HEK293T (cell line): Measurements from ENCODE around the gene FHL1.

ENCODE experiments used
- BHLHE40 ChIP-seq: fragments of 450-650 bp; IDR thresholded peaks from 2 replicates; pipeline ENCODE4 v1.6.1; 2016; ENCODE audit warnings: mild to moderate bottlenecking, moderate library complexity, borderline replicate concordance
- CTBP1 ChIP-seq: fragments of 450-650 bp; IDR thresholded peaks from 2 replicates; pipeline ENCODE4 v1.6.1; 2016; ENCODE audit warnings: borderline replicate concordance
- ELF4 ChIP-seq: fragments of 450-650 bp; IDR thresholded peaks from 2 replicates; pipeline ENCODE4 v1.6.1; 2017; ENCODE audit warnings: antibody characterized with exemption
- FOXA1 ChIP-seq: fragments of 450-650 bp; IDR thresholded peaks from 2 replicates; pipeline ENCODE4 v1.6.1; 2016; ENCODE audit warnings: mild to moderate bottlenecking
- FOXK2 ChIP-seq: fragments of 450-650 bp; IDR thresholded peaks from 2 replicates; pipeline ENCODE4 v1.6.1; 2016; ENCODE audit warnings: mild to moderate bottlenecking
- FOXM1 ChIP-seq: fragments of 450-650 bp; IDR thresholded peaks from 2 replicates; pipeline ENCODE4 v1.6.1; 2017; ENCODE audit warnings: mild to moderate bottlenecking, borderline replicate concordance
- L3MBTL2 ChIP-seq: fragments of 450-650 bp; conservative IDR thresholded peaks from 2 replicates; pipeline ENCODE4 v1.6.1; 2016; ENCODE audit warnings: mild to moderate bottlenecking
- LEF1 ChIP-seq: fragments of 450-650 bp; IDR thresholded peaks from 2 replicates; pipeline ENCODE4 v1.6.1; 2017; ENCODE audit warnings: mild to moderate bottlenecking, borderline replicate concordance
- NFRKB ChIP-seq: fragments of 450-650 bp; IDR thresholded peaks from 2 replicates; pipeline ENCODE4 v1.6.1; 2016; ENCODE audit warnings: mild to moderate bottlenecking, moderate library complexity
- SP1 ChIP-seq: fragments of 450-650 bp; IDR thresholded peaks from 2 replicates; pipeline ENCODE4 v1.6.1; 2017
- SUZ12 ChIP-seq: fragments of 450-650 bp; IDR thresholded peaks from 2 replicates; pipeline ENCODE4 v1.6.1; 2016; ENCODE audit warnings: mild to moderate bottlenecking
- TARDBP ChIP-seq: fragments of 450-650 bp; IDR thresholded peaks from 2 replicates; pipeline ENCODE4 v1.6.1; 2016
- ZNF384 ChIP-seq: fragments of 450-650 bp; IDR thresholded peaks from 2 replicates; pipeline ENCODE4 v1.6.1; 2016
- TF ChIP-seq, protein P1 (sequence below): fragments of 450-650 bp; IDR thresholded peaks from 2 replicates; pipeline ENCODE4 v1.6.1; 2016

DNA sequence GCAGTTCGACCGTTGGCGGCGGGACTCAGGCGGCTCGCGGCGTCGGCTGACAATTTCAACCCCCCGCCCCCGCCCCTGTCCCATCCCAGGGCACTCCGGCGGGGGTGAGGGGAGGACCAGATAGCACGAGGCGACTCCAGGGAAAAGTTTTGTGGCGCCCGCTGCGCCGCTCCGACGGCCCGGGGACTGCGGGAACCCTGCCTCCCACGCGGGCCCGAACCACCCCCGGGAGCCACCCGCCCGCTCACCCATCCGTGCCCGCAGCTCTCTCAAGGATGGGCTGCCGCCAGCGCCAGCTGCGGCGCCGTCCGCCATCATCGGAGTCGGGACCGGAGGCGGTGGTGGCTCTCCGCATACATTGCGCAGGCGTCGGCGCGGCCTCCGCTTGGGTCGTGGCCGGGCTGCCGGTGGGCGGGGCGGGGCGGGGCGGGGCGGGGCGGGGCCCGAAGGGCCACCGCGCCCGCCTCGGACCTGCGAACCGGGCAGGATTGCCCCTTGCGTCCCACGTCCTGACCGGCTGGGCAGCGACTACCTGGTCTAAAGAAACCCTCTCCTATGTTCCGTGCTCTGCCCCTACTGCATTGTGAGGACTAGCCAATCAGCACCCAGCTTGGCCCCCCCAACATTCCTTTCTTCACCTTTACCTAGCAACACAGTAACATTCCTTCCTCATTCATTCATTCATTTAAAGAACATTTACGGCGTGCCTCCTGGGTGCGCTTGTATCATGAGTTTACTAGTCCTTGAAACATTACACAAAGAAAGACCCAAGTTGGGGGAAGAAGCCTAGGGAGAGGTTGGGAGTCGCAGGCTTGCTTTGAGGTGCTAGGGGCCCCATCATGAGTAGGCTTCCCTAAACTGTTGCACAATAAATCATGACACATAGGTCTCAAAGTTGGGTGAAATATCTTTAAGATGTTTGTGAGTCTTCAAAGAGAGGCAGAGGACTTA lies 104.0 kb downstream of the FHL1 start, which contains the start of gene MAP7D3:
- TF ChIP-seq SP1 = no peak
- no peak for TF ChIP-seq FOXK2
- TF ChIP-seq TARDBP = no peak
- no peak for TF ChIP-seq LEF1
- no peak for TF ChIP-seq SUZ12
- no peak for TF ChIP-seq ZNF384
- no peak for TF ChIP-seq CTBP1
- TF ChIP-seq FOXA1 = no peak
- TF ChIP-seq NFRKB = no peak
- TF ChIP-seq FOXM1 = no peak
- no peak for TF ChIP-seq BHLHE40
- no peak for TF ChIP-seq ELF4
- TF ChIP-seq L3MBTL2 = peak; percentile 47
- TF ChIP-seq, protein P1, sequence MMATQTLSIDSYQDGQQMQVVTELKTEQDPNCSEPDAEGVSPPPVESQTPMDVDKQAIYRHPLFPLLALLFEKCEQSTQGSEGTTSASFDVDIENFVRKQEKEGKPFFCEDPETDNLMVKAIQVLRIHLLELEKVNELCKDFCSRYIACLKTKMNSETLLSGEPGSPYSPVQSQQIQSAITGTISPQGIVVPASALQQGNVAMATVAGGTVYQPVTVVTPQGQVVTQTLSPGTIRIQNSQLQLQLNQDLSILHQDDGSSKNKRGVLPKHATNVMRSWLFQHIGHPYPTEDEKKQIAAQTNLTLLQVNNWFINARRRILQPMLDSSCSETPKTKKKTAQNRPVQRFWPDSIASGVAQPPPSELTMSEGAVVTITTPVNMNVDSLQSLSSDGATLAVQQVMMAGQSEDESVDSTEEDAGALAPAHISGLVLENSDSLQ = no peak
